SKM-1 treated with dmso at 0.1 percent for 144 hours (cell line): ENCODE results near the gene BRD2.
A peak's percentile ranks its signal among the peaks of the same experiment; 100 is the strongest.

Experiments
- DNase-seq: peaks from one replicate; lab custom pipeline; 2025; ENCODE audit not compliant: unreplicated experiment; lab: John Stamatoyannopoulos, UW

Gene BRD2

GRCh38 chr6:32984622-32985389, 16.4 kb downstream of the BRD2 start:
- DNase-seq: peak; percentile 75

- DNase-seq: no peak
Observed at GRCh38 chr6:32989368-32989767, 21.0 kb downstream of the BRD2 start.

GRCh38 chr6:32991972-32992371, 23.6 kb downstream of the BRD2 start:
- no peak for DNase-seq

- DNase-seq: no peak
Observed at GRCh38 chr6:32993363-32993973, 25.1 kb downstream of the BRD2 start.

GRCh38 chr6:32995448-32995847, 27.1 kb downstream of the BRD2 start:
- DNase-seq: no peak

- peak; percentile 44 for DNase-seq
Observed at GRCh38 chr6:33000055-33000454, 31.7 kb downstream of the BRD2 start.

- DNase-seq: no peak
Observed at GRCh38 chr6:33001685-33002084, 33.3 kb downstream of the BRD2 start.

- no peak for DNase-seq
Observed at GRCh38 chr6:33004940-33005339, 36.5 kb downstream of the BRD2 start.

- DNase-seq: no peak
Observed at GRCh38 chr6:33007831-33008400, 39.5 kb downstream of the BRD2 start.

- DNase-seq: peak; percentile 7
Observed at GRCh38 chr6:33008944-33009861, 40.8 kb downstream of the BRD2 start, which contains the start of gene HLA-DOA. Gene HLA-DOA (minus strand): TSS chr6:33009591.

- no peak for DNase-seq
Observed at GRCh38 chr6:33010356-33010755, 42.0 kb downstream of the BRD2 start.

GRCh38 chr6:33013608-33014007, 45.2 kb downstream of the BRD2 start:
- no peak for DNase-seq

GRCh38 chr6:33014841-33015634, 46.6 kb downstream of the BRD2 start:
- DNase-seq: peak; percentile 79

GRCh38 chr6:33015798-33016197, 47.4 kb downstream of the BRD2 start:
- no peak for DNase-seq

GRCh38 chr6:33017018-33017417, 48.6 kb downstream of the BRD2 start:
- no peak for DNase-seq

- DNase-seq: peak; percentile 27
Observed at GRCh38 chr6:33017694-33018353, 49.4 kb downstream of the BRD2 start.

GRCh38 chr6:33018418-33018817, 50.0 kb downstream of the BRD2 start:
- no peak for DNase-seq

- DNase-seq: peak; percentile 79
Observed at GRCh38 chr6:33018904-33019303, 50.5 kb downstream of the BRD2 start.

GRCh38 chr6:33019372-33019771, 51.0 kb downstream of the BRD2 start:
- DNase-seq: no peak

- no peak for DNase-seq
Observed at GRCh38 chr6:33021917-33022316, 53.5 kb downstream of the BRD2 start.
